Measurements from ENCODE around the gene WDFY4.

Gene WDFY4

DNA sequence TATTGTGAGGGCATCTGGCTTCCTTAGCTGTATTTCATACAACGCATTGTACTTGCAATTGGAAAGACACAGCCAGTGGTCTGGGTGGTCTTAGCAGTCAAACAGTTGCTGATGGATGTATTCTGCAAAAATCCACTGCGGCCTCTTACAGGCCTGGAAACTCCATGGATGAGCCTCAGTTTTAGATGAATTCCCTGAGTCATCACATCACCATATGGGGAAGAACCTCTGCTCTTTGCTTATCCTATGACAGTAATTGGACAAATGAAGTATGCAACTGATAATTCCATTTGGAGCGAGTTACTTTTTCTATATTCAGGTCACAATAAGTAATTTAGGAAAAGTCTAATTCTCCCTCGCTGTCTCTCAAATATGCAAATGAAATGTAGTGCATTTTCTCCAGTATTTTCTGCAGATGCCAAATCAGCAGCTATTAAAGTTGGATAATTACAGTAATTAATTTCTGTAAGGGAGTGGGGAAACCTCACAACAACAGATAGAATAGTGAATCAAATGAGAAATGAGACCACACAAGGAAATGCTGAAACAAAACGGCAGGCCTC, 78.8 kb downstream of the WDFY4 start:
- no peak overlapping the region for H3K9ac ChIP-seq (ENCODE audit: low read length)
- no peaks in the 10 kb centered on the region for H3K9me2 ChIP-seq (replicated peaks; ENCODE audit: insufficient read depth, low read length)
- H3K4me2 ChIP-seq (ENCODE audit: low read depth, low read length, poor library complexity, severe bottlenecking): no peak overlapping the region
- H2AFZ ChIP-seq (ENCODE audit: low read depth, low read length, severe bottlenecking): no peak overlapping the region
- no peak overlapping the region for H3K4me3 ChIP-seq (ENCODE audit: insufficient read depth, low read length, poor library complexity, severe bottlenecking)
- H4K20me1 ChIP-seq (ENCODE audit: low read depth, low read length): no peaks in the 10 kb centered on the region
- peaks cover 12% of the 10 kb centered on the region for H3K79me2 ChIP-seq (ENCODE audit: insufficient read depth, low read length)
- H3F3A ChIP-seq (ENCODE audit: insufficient read depth): no peaks in the 10 kb centered on the region
- no peaks in the 10 kb centered on the region for H3K9me3 ChIP-seq (ENCODE audit: insufficient read depth, low read length)
- TF ChIP-seq, protein P1, sequence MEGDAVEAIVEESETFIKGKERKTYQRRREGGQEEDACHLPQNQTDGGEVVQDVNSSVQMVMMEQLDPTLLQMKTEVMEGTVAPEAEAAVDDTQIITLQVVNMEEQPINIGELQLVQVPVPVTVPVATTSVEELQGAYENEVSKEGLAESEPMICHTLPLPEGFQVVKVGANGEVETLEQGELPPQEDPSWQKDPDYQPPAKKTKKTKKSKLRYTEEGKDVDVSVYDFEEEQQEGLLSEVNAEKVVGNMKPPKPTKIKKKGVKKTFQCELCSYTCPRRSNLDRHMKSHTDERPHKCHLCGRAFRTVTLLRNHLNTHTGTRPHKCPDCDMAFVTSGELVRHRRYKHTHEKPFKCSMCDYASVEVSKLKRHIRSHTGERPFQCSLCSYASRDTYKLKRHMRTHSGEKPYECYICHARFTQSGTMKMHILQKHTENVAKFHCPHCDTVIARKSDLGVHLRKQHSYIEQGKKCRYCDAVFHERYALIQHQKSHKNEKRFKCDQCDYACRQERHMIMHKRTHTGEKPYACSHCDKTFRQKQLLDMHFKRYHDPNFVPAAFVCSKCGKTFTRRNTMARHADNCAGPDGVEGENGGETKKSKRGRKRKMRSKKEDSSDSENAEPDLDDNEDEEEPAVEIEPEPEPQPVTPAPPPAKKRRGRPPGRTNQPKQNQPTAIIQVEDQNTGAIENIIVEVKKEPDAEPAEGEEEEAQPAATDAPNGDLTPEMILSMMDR (IDR thresholded peaks at IDR 0.05; ENCODE audit: insufficient read depth, low read length, poor library complexity, severe bottlenecking): no peak
- no peak for TF ChIP-seq EZH2phosphoT487 (conservative IDR thresholded peaks at IDR 0.05; ENCODE audit: low read length)
- no peaks in the 10 kb centered on the region for H3K27me3 ChIP-seq (ENCODE audit: low read length)
- H3K36me3 ChIP-seq (ENCODE audit: low read length): peaks cover under 1% of the 10 kb centered on the region; the same call in 1 of the 2 replicates
- H3K27ac ChIP-seq (ENCODE audit: low read depth, low read length): no peak overlapping the region

- no peak for TF ChIP-seq EZH2phosphoT487 (conservative IDR thresholded peaks at IDR 0.05; ENCODE audit: low read length)
- TF ChIP-seq, protein P1 (IDR thresholded peaks at IDR 0.05; ENCODE audit: insufficient read depth, low read length, poor library complexity, severe bottlenecking): no peak
- no peaks in the 10 kb centered on the region for H4K20me1 ChIP-seq (ENCODE audit: low read depth, low read length)
- H3F3A ChIP-seq (ENCODE audit: insufficient read depth): no peaks in the 10 kb centered on the region
- H2AFZ ChIP-seq (ENCODE audit: low read depth, low read length, severe bottlenecking): no peak overlapping the region
- H3K79me2 ChIP-seq (ENCODE audit: insufficient read depth, low read length): peaks cover 5% of the 10 kb centered on the region; the same call in 1 of the 2 replicates
- H3K9me2 ChIP-seq (replicated peaks; ENCODE audit: insufficient read depth, low read length): no peaks in the 10 kb centered on the region
- H3K4me2 ChIP-seq (ENCODE audit: low read depth, low read length, poor library complexity, severe bottlenecking): no peak overlapping the region
- H3K36me3 ChIP-seq (ENCODE audit: low read length): no peaks in the 10 kb centered on the region; the same call in 1 of the 2 replicates
- H3K9ac ChIP-seq (ENCODE audit: low read length): no peak overlapping the region
- H3K9me3 ChIP-seq (ENCODE audit: insufficient read depth, low read length): no peaks in the 10 kb centered on the region
- no peak overlapping the region for H3K4me3 ChIP-seq (ENCODE audit: insufficient read depth, low read length, poor library complexity, severe bottlenecking)
- H3K27me3 ChIP-seq (ENCODE audit: low read length): no peaks in the 10 kb centered on the region
- no peak overlapping the region for H3K27ac ChIP-seq (ENCODE audit: low read depth, low read length)
Observed at GRCh38 chr10:48764486-48764885, 79.8 kb downstream of the WDFY4 start.

DNA sequence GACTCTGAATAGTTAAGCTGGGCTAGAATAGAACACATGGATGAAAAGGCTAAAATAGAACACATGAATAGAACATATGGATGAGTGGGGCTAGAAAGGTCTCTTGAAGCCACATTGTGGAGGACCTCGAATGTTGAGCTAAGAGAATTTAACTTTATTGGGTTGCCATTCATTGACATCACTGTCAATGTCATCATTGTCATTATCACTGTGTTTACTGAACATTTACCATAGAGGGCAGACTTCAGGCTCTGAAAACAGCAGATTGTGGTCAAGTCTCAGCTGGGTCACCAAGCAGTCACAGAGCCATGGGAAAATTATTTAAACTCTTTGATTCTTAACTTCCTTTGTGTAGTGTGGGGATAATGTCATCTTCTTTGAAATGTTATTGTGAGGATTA, 80.4 kb downstream of the WDFY4 start:
- Histone ChIP-seq H3K36me3 (ENCODE audit: low read length) (peaks cover under 1% of the 10 kb centered on the region; the same call in 1 of the 2 replicates), H3K4me2 (ENCODE audit: low read depth, low read length, poor library complexity, severe bottlenecking) (no peak overlapping the region), H3K27ac (ENCODE audit: low read depth, low read length) (no peak overlapping the region), H3K4me3 (ENCODE audit: insufficient read depth, low read length, poor library complexity, severe bottlenecking) (no peak overlapping the region), H3K9me2 (replicated peaks; ENCODE audit: insufficient read depth, low read length) (no peaks in the 10 kb centered on the region), H3K27me3 (ENCODE audit: low read length) (no peaks in the 10 kb centered on the region), H3K9ac (ENCODE audit: low read length) (no peak overlapping the region), H2AFZ (ENCODE audit: low read depth, low read length, severe bottlenecking) (no peak overlapping the region), H3F3A (ENCODE audit: insufficient read depth) (no peaks in the 10 kb centered on the region), H3K9me3 (ENCODE audit: insufficient read depth, low read length) (no peaks in the 10 kb centered on the region), H4K20me1 (ENCODE audit: low read depth, low read length) (no peaks in the 10 kb centered on the region), H3K79me2 (ENCODE audit: insufficient read depth, low read length) (no peaks in the 10 kb centered on the region)
- TF ChIP-seq EZH2phosphoT487 (conservative IDR thresholded peaks at IDR 0.05; ENCODE audit: low read length): no peak
- TF ChIP-seq, protein P1 (IDR thresholded peaks at IDR 0.05; ENCODE audit: insufficient read depth, low read length, poor library complexity, severe bottlenecking): no peak
